Sigmoid colon (tissue), 7 donors: ENCODE results near the gene DNAH10. TPM values are rescaled to one million over a fixed set of nuclear protein-coding genes. Genes with fewer than 3 reads are reported as not detected.
"Not testable (repeated sequence)": the region's sequence is repeated elsewhere in the genome, so short reads cannot be mapped to it uniquely, and the experiment has no call there.

ENCODE experiments used
- DNase-seq: peaks from one replicate; pipeline ENCODE4 v3.0.0-alpha.2; 2019
- H3K27ac ChIP-seq, 4 donors: fragments of 200-600 bp; sonication (generic); one replicate each; pipeline ENCODE4 v1.5.1; 2016 to 2019; ENCODE audit warnings: mild to moderate bottlenecking in 1 of 4
- H3K27me3 ChIP-seq, 3 donors: fragments of 200-600 bp; sonication (generic); one replicate each; pipeline ENCODE4 v1.5.1; 2019; ENCODE audit warnings: mild to moderate bottlenecking in 1 of 3
- H3K36me3 ChIP-seq, 4 donors: fragments of 200-600 bp; sonication (generic); one replicate each; pipeline ENCODE4 v1.5.1; 2016 to 2019
- H3K4me1 ChIP-seq, 4 donors: fragments of 200-600 bp; sonication (generic); one replicate each; pipeline ENCODE4 v1.5.1; 2017 to 2019
- H3K4me3 ChIP-seq, 4 donors: fragments of 200-600 bp; sonication (generic); one replicate each; pipeline ENCODE4 v1.5.1; 2017 to 2019; ENCODE audit warnings: mild to moderate bottlenecking in 2 of 4, moderate library complexity in 1 of 4
- H3K9me3 ChIP-seq, 4 donors: fragments of 200-600 bp in 3 of 4; sonication (generic) in 3 of 4; one replicate each; pipeline versions ENCODE4 v1.5.1 to v1.6.1; 2013 to 2019
- EP300 ChIP-seq, 4 donors: sonication (generic); formaldehyde crosslinking; IDR thresholded peaks; one replicate each; pipeline ENCODE4 v1.6.1; 2017; ENCODE audit warnings: antibody characterized with exemption in 4 of 4
- POLR2A ChIP-seq, 2 donors: fragments of 450-650 bp; IDR thresholded peaks; one replicate each; pipeline ENCODE4 v1.6.1; 2016; ENCODE audit warnings: antibody characterized with exemption in 2 of 2, mild to moderate bottlenecking in 2 of 2, moderate library complexity in 2 of 2
- POLR2AphosphoS5 ChIP-seq, 4 donors: sonication (generic); formaldehyde crosslinking; IDR thresholded peaks; one replicate each; pipeline ENCODE4 v1.6.1; 2017; ENCODE audit warnings: antibody characterized with exemption in 4 of 4
- WGBS, 2 donors: extraction: QIAGEN DNeasy Blood & Tissue Kit; methylation state at CpG; one replicate each; pipeline ENCODE4 v1.1.7; 2013; 5-methylcytosine and 5-hydroxymethylcytosine counted together
- intact Hi-C: fragments of 100-400 bp; cut with DNase I; formaldehyde crosslinking; loops from one replicate; pipeline ENCODE4 v1.15.1; 2023
- polyA plus RNA-seq, 3 donors: library from polyadenylated mRNA; stranded (reverse); fragments of 200-250 nt; gene quantifications; one replicate each; pipeline ENCODE4 v1.2.3, GENCODE V29; 2013
- total RNA-seq, 4 donors: library from RNA; depleted of rRNA; stranded (reverse); fragments of >200 nt; gene quantifications; one replicate each; pipeline ENCODE4 v1.1.0, GENCODE V29; 2016
- TF ChIP-seq, protein P1 (sequence below), 4 experiments: fragments of 450-650 bp in 3 of 4; fragments of 200-600 bp in 1 of 4; IDR thresholded peaks; one replicate each; pipeline ENCODE4 v1.5.1; 2016 to 2019; ENCODE audit warnings: antibody characterized with exemption in 4 of 4, mild to moderate bottlenecking in 3 of 4, moderate library complexity in 2 of 4
- donor health status: healthy with polysubstance abuse.
- donor health status: Bipolar disorder and iron deficiency.
- donor health status: healthy.

DNAH10 gene
- total and polyA plus RNA-seq, 7 donors: under 0.01 to 0.29 (median 0.16) TPM; not detected in 4

DNA sequence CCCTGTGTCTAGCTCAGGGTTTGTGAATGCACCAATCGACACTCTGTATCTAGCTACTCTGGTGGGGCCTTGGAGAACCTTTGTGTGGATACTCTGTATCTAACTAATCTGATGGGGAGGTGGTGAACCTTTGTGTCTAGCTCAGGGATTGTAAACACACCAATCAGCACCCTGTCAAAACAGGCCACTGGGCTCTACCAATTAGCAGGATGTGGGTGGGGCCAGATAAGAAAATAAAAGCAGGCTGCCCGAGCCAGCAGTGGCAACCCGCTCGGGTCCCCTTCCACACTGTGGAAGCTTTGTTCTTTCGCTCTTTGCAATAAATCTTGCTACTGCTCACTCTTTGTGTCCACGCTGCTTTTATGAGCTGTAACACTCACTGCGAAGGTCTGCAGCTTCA lies 185.4 kb downstream of the DNAH10 start:
- H3K27me3 ChIP-seq, H3K4me1 ChIP-seq, DNase-seq, H3K27ac ChIP-seq, H3K9me3 ChIP-seq, intact Hi-C loops, H3K4me3 ChIP-seq: not testable (repeated sequence)
- 88 to 91% methylated on average over 7 of the region's 7 CpGs for WGBS, 2 donors
- peaks cover 0 to 31% (median 10%) of the 10 kb centered on the region in 4 donors for H3K36me3 ChIP-seq

DNA sequence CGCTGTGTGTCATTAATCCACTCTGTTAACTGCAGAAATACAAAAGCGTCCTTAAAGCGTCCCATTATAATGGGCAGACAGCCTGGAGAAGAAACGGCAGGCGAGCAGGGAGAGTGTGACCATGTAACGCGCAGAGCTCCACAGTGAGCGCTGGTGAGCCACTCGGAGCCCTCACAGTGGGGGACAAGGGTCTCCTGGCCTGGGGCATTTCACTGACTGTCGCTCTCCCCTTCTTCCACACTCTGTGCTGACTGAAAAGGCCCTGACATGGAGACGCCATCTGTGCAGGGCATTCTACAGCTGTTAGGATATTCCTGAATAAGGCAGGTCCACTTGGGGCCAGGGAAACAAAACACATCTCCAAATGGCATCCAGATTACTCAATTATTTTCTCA lies 186.3 kb downstream of the DNAH10 start:
- peaks cover 0 to 9% (median 7%) of the 10 kb centered on the region in 4 donors for H3K4me1 ChIP-seq
- H3K27ac ChIP-seq: no peak overlapping the region
- intact Hi-C loops: no loop called here
- TF ChIP-seq, protein P1, sequence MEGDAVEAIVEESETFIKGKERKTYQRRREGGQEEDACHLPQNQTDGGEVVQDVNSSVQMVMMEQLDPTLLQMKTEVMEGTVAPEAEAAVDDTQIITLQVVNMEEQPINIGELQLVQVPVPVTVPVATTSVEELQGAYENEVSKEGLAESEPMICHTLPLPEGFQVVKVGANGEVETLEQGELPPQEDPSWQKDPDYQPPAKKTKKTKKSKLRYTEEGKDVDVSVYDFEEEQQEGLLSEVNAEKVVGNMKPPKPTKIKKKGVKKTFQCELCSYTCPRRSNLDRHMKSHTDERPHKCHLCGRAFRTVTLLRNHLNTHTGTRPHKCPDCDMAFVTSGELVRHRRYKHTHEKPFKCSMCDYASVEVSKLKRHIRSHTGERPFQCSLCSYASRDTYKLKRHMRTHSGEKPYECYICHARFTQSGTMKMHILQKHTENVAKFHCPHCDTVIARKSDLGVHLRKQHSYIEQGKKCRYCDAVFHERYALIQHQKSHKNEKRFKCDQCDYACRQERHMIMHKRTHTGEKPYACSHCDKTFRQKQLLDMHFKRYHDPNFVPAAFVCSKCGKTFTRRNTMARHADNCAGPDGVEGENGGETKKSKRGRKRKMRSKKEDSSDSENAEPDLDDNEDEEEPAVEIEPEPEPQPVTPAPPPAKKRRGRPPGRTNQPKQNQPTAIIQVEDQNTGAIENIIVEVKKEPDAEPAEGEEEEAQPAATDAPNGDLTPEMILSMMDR (IDR thresholded peaks at IDR 0.05): no peak
- no peak for TF ChIP-seq EP300 (IDR thresholded peaks at IDR 0.05)
- TF ChIP-seq POLR2AphosphoS5 (IDR thresholded peaks at IDR 0.05): no peak
- TF ChIP-seq POLR2A (IDR thresholded peaks at IDR 0.05): no peak
- H3K36me3 ChIP-seq: peaks cover 0 to 22% (median 3%) of the 10 kb centered on the region in 4 donors
- no peaks in the 10 kb centered on the region for H3K27me3 ChIP-seq
- H3K4me3 ChIP-seq: no peak overlapping the region
- H3K9me3 ChIP-seq: no peaks in the 10 kb centered on the region
- WGBS, 2 donors: 96 to 97% methylated on average over 11 of the region's 11 CpGs
- DNase-seq: no peak

DNA sequence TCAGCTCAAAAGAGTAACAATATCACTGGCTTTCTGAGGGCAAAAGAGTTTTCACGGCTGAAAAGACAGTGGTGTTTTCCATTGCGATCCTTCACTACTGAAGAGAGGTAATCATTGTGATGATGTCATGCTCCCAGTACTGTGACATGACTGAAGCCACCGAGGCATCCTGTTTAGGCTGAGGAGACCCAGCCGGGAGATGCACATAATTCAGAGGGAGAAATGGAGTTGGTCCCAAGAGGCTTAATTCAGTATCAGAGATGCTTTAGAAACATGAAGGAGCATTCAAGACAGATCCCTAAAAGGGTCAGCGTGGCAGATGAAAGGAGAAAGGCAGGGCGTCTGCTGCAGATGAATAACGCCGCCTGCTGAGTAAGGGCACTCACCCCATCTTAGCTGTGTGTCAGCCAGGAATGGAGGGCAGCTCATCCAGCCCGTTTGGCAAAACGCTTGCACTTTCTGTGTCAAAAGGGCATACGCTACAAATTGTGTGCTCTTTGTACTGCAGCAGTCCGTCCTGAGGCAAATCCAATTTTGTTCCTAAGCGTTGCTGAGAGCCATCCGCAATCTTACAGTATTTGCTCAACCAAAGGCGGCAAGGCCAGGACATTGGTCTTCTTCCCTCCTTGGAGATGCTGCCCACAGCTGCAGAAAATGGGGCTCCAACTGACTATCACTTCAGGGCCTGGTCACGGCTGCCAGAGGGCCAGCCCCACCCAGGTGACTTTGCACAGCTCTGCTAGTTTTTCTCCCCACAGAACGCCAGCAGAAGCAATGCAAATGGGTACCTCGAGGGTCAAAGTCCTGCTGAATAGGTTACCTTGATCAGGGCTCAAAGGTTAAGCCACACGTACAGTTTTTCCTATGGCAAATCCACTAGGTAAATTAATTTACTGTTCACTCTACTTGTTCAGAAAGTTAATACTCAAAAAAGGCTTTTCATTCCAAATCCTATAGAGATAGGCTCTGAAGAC lies 187.0 kb downstream of the DNAH10 start:
- no peaks in the 10 kb centered on the region for H3K27me3 ChIP-seq
- peaks cover 0 to 9% (median 7%) of the 10 kb centered on the region in 4 donors for H3K4me1 ChIP-seq
- no peak for DNase-seq
- no peak overlapping the region for H3K27ac ChIP-seq
- 77 to 89% methylated on average over 19 of the region's 19 CpGs for WGBS, 2 donors
- no peaks in the 10 kb centered on the region for H3K9me3 ChIP-seq
- no peak for TF ChIP-seq EP300 (IDR thresholded peaks at IDR 0.05)
- TF ChIP-seq POLR2AphosphoS5 (IDR thresholded peaks at IDR 0.05): no peak
- TF ChIP-seq POLR2A (IDR thresholded peaks at IDR 0.05): no peak
- TF ChIP-seq, protein P1 (IDR thresholded peaks at IDR 0.05): no peak
- intact Hi-C loops: no loop called here
- H3K36me3 ChIP-seq: peaks cover 0 to 15% (median under 1%) of the 10 kb centered on the region in 4 donors
- no peak overlapping the region for H3K4me3 ChIP-seq

DNA sequence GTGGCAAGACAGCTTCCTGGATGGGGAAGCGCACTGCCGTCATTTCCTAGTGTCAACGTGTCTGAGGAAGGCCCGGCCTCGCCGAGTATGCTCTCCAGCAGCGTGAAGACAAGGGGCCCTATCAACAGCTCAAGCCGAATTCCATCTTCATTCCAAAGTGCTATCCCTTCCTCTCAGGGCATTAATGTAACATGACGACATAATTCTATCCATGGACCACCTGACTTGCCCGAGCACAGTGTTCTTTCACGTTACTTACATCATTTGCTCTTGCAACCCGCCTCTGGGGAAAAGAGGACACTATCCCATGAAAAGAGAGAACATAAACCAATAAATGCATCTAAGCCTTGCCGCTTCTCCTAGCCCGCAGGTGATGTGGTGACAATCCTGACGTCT lies 187.7 kb downstream of the DNAH10 start:
- WGBS, 2 donors: 95 to 96% methylated on average over 15 of the region's 15 CpGs
- TF ChIP-seq, protein P1 (IDR thresholded peaks at IDR 0.05): no peak
- no peak for TF ChIP-seq EP300 (IDR thresholded peaks at IDR 0.05)
- TF ChIP-seq POLR2AphosphoS5 (IDR thresholded peaks at IDR 0.05): no peak
- no peak for TF ChIP-seq POLR2A (IDR thresholded peaks at IDR 0.05)
- no peak for DNase-seq
- intact Hi-C loops: no loop called here
- H3K27me3 ChIP-seq: no peaks in the 10 kb centered on the region
- H3K36me3 ChIP-seq: peaks cover 0 to 8% (median 0%) of the 10 kb centered on the region in 4 donors
- no peaks in the 10 kb centered on the region for H3K9me3 ChIP-seq
- H3K4me3 ChIP-seq: no peak overlapping the region
- H3K4me1 ChIP-seq: peaks cover 0 to 9% (median 7%) of the 10 kb centered on the region in 4 donors
- H3K27ac ChIP-seq: no peak overlapping the region

DNA sequence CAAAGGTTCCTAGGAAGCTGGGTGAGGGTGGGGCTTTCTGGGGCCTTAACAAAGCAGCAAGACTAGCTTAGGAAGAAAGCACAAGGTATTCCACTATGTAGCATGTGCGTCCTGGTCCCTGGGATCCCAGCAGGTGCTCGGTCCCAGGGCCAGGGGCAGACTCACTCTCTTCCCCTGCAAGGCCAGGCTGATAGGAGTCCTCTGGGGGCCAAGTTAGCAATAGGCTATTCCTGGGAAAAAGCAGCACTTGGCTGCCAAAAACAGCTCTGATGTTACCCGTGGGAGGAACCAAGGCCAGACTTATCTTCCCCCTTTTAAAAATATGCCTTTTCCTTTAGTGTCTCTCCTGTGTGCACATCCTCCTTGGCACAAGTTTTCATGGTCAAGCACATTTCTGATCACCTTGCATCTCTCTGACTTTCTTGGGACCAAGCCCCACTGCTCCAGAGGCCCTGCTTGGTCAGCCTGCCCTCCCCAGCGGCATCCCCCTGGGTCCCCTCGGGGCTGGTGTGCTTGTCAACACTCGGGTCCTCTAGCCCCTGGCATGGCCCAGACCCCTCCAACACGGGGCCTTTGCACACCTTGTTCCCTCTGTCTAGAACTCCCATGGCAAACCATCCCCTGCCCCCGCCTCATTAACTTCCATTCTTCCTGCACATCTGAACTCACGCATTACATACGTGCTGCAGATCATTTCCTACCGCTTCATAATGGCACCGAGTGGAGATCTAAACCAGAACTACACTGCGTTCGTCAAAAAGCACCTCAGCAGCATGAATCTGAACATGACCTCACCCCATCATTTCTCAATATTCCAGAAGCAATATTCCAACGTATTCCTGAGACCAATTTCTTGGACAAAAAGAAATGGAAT lies 188.6 kb downstream of the DNAH10 start:
- TF ChIP-seq, protein P1 (IDR thresholded peaks at IDR 0.05): no peak
- TF ChIP-seq EP300 (IDR thresholded peaks at IDR 0.05) (no peak), POLR2A (IDR thresholded peaks at IDR 0.05) (no peak), POLR2AphosphoS5 (IDR thresholded peaks at IDR 0.05) (no peak)

More for the DNA sequence above, 188.6 kb downstream of the DNAH10 start:
- Histone ChIP-seq H3K27ac (no peak overlapping the region), H3K9me3 (no peaks in the 10 kb centered on the region), H3K4me1 (peaks cover 0 to 9% (median 7%) of the 10 kb centered on the region in 4 donors), H3K27me3 (no peaks in the 10 kb centered on the region), H3K4me3 (no peak overlapping the region), H3K36me3 (no peaks in the 10 kb centered on the region)
- DNase-seq: no peak
- intact Hi-C loops: no loop called here
- WGBS, 2 donors: 92 to 95% methylated on average over 15 of the region's 15 CpGs
